Measurements from ENCODE around the gene NTN3.

GRCh38 chr16:2511128-2511800 lies 40.2 kb downstream of the NTN3 start:
- TF ChIP-seq CTCF (conservative IDR thresholded peaks at IDR 0.05) = no peak
- no peak for TF ChIP-seq EZH2 (IDR thresholded peaks at IDR 0.05; ENCODE audit: low read depth)
